GM18498 (cell line): ENCODE results near the gene CRB2.

Experiments used
- ATAC-seq: cut with Tn5 transposase; IDR thresholded peaks from one replicate; pipeline ENCODE4 v1.9.1; 2021; ENCODE audit warnings: mild to moderate bottlenecking, moderate library complexity; ENCODE audit not compliant: unreplicated experiment

The CRB2 gene

DNA sequence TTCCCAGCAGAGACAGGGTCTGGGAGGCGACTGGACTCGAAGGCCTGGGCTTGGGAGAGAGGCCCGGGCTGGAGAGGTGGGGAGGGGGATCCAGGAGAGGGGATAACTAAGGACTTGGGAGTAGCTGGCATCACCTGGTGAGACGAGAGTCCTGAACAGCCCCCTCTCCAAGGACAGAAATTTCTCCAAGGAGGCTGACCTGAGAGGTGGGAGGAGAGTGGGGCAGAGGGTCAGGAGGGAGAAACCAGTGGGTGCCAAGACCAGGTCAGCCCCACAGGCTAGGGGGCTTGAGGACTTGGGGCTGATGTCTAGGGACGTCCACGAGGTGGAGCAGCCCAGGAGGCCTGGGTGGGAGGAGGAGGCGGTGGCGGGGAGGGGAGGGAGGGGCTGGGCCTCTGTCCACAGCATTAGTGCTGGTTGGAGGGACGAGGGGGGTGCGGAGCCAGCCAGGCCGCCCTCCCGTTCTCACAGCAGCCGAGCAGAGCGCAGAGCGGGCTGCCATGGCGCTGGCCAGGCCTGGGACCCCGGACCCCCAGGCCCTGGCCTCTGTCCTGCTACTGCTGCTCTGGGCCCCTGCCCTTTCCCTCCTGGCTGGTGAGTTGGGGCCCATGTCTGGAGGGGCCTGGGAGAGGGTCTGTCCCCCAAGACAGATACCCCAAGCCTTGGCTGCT lies at the start of gene CRB2:
CRB2 (plus strand) TSS at position 437 of the 671 bp plus-strand sequence; CDS start at position 501, 64 bp downstream.
- no peak for ATAC-seq

GRCh38 chr9:123309611-123310010 lies 46.4 kb upstream of the CRB2 start:
- ATAC-seq: no peak

GRCh38 chr9:123310551-123311249 lies 45.3 kb upstream of the CRB2 start:
- no peak for ATAC-seq

DNA sequence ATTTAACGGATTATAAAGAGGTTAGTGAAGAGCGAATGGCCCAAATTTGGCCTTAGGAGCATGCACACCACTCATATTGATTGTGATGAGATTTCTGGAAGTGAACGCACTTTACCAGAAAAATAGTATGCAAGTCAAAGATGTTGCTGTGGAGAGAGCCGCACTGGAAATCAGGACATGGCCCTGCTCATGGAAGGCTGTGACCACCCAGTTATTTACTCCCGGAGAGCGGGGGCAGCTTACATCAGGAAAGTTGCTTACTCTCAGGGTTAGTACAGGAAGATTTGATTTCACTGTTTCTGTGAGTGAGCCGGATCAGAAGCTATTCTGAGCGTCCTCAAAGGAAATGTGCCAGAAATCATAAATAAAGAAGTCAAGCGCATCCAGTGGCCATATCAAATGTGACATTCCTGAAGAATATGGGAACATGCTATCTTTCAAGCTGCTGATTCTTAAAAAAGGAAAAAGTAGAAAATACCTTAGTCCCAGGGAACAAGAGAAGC lies 44.7 kb upstream of the CRB2 start:
- no peak for ATAC-seq

GRCh38 chr9:123312306-123312877 lies 43.6 kb upstream of the CRB2 start:
- ATAC-seq: no peak

DNA sequence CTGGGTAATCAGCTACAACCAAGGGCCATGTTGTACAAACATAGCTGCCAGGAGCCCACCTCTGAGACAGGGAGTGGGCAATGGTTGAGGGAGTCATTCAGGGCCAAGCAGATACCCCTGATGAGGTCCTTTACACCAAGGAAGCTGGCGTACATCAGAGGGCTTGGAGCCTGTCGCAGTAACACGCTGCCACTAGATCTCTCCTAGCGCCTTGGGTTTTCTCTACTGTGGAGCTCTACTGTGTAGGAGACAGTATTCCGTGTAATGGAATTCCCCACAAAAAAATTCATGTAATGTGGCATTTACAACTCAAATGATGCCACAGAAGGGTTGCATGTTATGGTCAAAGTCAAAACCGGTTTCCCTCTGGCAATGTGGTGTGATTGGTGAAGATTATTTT lies 41.4 kb upstream of the CRB2 start:
- ATAC-seq: no peak

DNA sequence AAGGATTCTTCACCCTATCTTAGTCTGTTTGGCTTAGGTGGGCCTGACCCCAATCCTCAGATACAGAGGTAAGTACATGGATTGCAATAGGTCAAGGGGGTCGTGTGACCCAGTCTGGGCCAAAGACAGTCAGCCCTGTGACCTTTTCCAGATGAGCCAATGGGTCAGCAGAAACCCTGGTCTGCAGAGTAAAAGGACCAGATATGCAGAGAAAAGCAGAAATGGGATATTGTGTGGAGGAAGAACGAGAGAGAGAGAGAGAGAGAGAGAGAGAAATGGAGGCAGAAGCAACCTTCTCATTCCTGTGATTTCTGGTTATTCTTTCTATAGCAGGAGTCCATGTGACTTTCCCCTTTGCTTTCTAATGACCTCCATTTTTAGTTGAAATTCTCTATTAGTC lies 40.4 kb upstream of the CRB2 start:
- ATAC-seq: no peak

DNA sequence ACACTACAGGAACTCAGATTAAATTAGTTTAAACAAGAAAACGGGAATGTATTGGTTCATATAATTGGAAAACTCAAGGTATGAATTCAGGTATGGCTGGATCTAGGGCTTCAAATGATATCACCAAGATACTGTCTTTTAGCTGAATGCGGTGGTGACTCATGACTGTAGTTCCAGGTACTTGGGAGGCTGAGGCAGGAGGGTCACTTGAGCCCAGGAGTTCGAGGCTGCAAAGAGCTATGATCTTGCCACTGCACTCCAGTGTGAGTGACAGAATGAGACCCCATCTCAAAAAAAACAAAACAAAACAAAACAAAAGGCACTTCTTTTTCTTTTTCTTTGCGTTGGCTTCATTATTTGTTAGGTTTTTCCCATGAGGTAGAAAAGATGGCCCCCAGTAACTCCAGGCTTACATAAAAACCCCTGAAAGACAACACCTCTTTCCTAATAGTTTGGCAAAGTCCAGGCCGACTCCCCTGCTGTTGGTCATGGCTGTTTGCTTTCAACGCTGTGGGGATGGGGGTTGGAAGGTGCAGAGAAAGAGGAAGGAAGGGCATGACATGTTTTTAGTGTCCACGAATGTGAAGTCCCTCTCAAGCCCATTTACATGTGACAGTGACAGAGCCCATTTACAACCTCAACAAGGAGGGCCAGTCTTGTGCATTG lies 39.8 kb upstream of the CRB2 start:
- ATAC-seq: no peak

DNA sequence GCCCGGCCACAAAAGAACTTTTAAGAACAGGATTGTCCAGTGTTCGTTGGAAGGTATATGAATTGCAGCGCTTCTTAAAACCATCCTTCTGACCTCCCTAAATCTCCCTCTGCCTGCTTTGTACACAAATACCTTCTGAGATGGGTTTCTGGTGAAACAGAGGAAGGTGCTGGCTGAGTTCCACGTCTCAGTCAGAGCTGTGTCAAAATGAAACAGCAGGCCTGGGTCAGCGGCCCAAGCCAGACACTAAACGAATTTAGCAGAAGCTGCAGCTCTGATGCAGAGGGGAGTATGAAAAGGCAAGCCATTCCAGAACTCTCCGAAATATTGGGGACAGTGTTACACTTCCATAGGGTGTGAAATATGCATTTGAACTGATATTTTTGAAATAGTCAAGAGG lies 37.8 kb upstream of the CRB2 start:
- ATAC-seq: peak; percentile 54

GRCh38 chr9:123318961-123319421 lies 37.0 kb upstream of the CRB2 start:
- no peak for ATAC-seq

- no peak for ATAC-seq
These were observed 36.3 kb upstream of the CRB2 start for GRCh38 chr9:123319541-123320339.

GRCh38 chr9:123320814-123321213 lies 35.2 kb upstream of the CRB2 start:
- ATAC-seq: no peak

GRCh38 chr9:123321616-123322272 lies 34.3 kb upstream of the CRB2 start:
- no peak for ATAC-seq

DNA sequence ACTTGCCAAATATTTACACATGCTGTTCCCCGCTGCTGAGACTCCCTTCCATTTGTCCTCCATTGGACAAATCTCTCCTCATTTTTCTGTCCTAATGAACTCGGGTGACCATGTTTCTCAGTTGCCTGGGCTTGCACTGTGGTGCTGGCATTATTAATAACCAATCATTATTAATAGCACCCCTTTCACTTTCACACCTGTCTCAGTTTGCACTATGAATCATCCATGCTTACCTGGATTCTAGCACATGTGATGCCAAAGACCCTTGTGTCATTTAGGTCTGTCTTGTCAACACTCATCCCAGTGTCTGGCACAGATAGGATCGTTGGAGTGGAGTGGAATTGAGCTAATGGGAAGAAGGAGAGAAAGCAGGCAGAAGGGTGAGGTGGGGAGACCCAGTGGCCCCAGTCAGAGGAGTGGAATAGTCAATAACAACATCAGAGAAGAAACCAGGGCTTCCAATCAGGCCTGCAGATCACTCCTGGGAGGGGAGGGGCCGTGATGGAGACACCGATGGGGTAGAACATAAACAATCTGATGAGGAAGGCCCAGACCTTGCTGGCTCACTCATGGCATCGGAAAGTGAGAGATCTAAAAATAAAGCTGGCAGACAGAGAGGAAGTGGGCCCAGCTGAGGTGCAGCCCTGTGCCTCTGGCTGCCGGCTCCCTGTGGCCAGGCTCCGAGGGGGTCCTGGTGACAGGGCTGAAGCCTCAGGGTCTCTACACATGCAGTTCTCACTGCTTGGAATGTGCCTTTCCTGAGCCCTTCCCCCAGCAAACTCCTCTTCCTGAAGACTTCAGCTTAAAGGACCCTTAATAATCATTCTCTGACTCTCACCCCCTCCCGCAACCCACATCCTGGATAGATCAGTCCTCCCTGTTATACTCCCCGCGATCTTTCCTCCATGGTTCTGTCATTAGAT lies 33.5 kb upstream of the CRB2 start:
- peak; percentile 74 for ATAC-seq

- ATAC-seq: no peak
These were observed 32.6 kb upstream of the CRB2 start for GRCh38 chr9:123323196-123324013.

DNA sequence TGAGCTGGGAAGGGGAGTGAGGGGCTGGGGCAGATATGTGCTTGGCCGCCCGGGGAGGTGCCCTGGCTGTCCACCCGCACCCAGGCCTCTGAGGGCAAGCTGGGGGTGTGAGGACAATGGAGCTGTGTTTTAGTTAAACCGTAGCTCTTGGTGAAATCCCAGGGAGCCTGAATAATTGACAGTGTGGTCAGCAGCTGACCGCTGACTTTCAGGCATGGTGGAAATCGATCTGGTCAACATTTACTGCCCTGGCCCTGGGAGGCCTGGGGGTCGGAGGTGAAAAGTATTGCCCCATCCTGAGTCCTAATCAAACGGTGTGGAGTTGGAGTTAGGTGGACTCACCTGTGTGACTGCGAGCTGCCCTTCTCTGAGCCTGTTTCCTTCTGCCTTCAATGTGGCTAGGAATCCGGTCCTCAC lies 31.2 kb upstream of the CRB2 start:
- ATAC-seq: no peak

GRCh38 chr9:123326187-123326586 lies 29.8 kb upstream of the CRB2 start:
- ATAC-seq: no peak

GRCh38 chr9:123326662-123327093 lies 29.3 kb upstream of the CRB2 start:
- peak; percentile 49 for ATAC-seq
